Heart right ventricle (tissue), 12 donors: Measurements from ENCODE around the gene IFNA17. TPM values are rescaled to one million over a fixed set of nuclear protein-coding genes. Genes with fewer than 3 reads are reported as not detected.

Experiments used
- polyA plus RNA-seq, 2 donors: library from polyadenylated mRNA; stranded (reverse); fragments of 200-250 nt; gene quantifications; one replicate each; pipeline ENCODE4 v1.2.3, GENCODE V29; 2013
- total RNA-seq, 10 donors: library from RNA; stranded (reverse); fragmentation: NEBNext Ultra II Directional in 3 of 10; extraction: Animal tissue kit (Norgen Biotek cat#: 25700) in 3 of 10; gene quantifications; one replicate each; pipeline versions ENCODE4 v1.2.1 to v1.2.4, GENCODE V29; 2021 to 2023
- donor health status: ischemic (EF 13 %, LVEDD 7.1; RV severe dilation, severe dysfunction).
- donor health status: healthy with polysubstance abuse.
- donor health status: DM: no; HTN: yes; CAD: no.
- donor health status: DM: no; HTN: no; CAD: no.
- donor health status: ischemic (EF 25% LVEDD 6.9; RV normal size, moderate dysfunction).
- donor health status: ischemic (EF 25% LVEDD 5.7; RV mildly dilated, moderate dysfunction).
- donor health status: healthy.
- donor health status: nonischemic (EF 11% LVEDD 7.7; RV severe dilation, severe dysfunction).
- donor health status: DM: yes; HTN: yes; CAD: no.
- donor health status: PGD.
- donor health status: ischemic (EF 29% LVEDD 5.4; RV normal size, mild dysfunction).
- donor health status: nonischemic (EF 23%, LVEDD 6.1; RV moderate dilation, normal function).

Gene IFNA17
- total and polyA plus RNA-seq, 12 donors: not detected

Other genes starting within 250 kb of the IFNA17 start
- 1 to 10 TPM in 2 of 10 donors, under 1 TPM in 8; 0.45 to 1.9 (median 0.63) TPM for gene HACD4, start 196.6 kb downstream of the IFNA17 start, total RNA-seq
- gene HACD4, start 196.6 kb downstream of the IFNA17 start, polyA plus RNA-seq: under 1 TPM; 0.23 to 0.29 TPM
- not detected for gene IFNB1, start 150.3 kb downstream of the IFNA17 start, total RNA-seq
- gene IFNB1, start 150.3 kb downstream of the IFNA17 start, polyA plus RNA-seq: not detected
- not detected for gene IFNW1, start 86.4 kb downstream of the IFNA17 start, total RNA-seq
- not detected for gene IFNW1, start 86.4 kb downstream of the IFNA17 start, polyA plus RNA-seq
- not detected for gene IFNA21, start 61.6 kb downstream of the IFNA17 start, total RNA-seq
- gene IFNA21, start 61.6 kb downstream of the IFNA17 start, polyA plus RNA-seq: not detected
- not detected for gene IFNA4, start 40.6 kb downstream of the IFNA17 start, total RNA-seq
- not detected for gene IFNA4, start 40.6 kb downstream of the IFNA17 start, polyA plus RNA-seq
- not detected for gene IFNA7, start 26.0 kb downstream of the IFNA17 start, total RNA-seq
- not detected for gene IFNA7, start 26.0 kb downstream of the IFNA17 start, polyA plus RNA-seq
- not detected for gene IFNA10, start 21.1 kb downstream of the IFNA17 start, total RNA-seq
- gene IFNA10, start 21.1 kb downstream of the IFNA17 start, polyA plus RNA-seq: not detected
- gene IFNA16, start 10.9 kb downstream of the IFNA17 start, total RNA-seq: not detected
- gene IFNA16, start 10.9 kb downstream of the IFNA17 start, polyA plus RNA-seq: not detected
- gene IFNA14, start 11.8 kb upstream of the IFNA17 start, total RNA-seq: not detected
- gene IFNA14, start 11.8 kb upstream of the IFNA17 start, polyA plus RNA-seq: not detected
- gene IFNA5, start 77.1 kb upstream of the IFNA17 start, total RNA-seq: not detected
- not detected for gene IFNA5, start 77.1 kb upstream of the IFNA17 start, polyA plus RNA-seq
- gene KLHL9, start 107.2 kb upstream of the IFNA17 start, total RNA-seq: 10 to 100 TPM; 10.8 to 14.3 (median 11.9) TPM
- 1 to 10 TPM; 6.0 to 6.4 TPM for gene KLHL9, start 107.2 kb upstream of the IFNA17 start, polyA plus RNA-seq
- gene IFNA6, start 122.7 kb upstream of the IFNA17 start, total RNA-seq: not detected
- gene IFNA6, start 122.7 kb upstream of the IFNA17 start, polyA plus RNA-seq: not detected
- gene IFNA13, start 139.8 kb upstream of the IFNA17 start, total RNA-seq: not detected
- gene IFNA13, start 139.8 kb upstream of the IFNA17 start, polyA plus RNA-seq: not detected
- not detected for gene IFNA2, start 157.2 kb upstream of the IFNA17 start, total RNA-seq
- not detected for gene IFNA2, start 157.2 kb upstream of the IFNA17 start, polyA plus RNA-seq
- not detected for gene IFNA8, start 180.9 kb upstream of the IFNA17 start, total RNA-seq
- not detected for gene IFNA8, start 180.9 kb upstream of the IFNA17 start, polyA plus RNA-seq
- gene IFNA1, start 212.2 kb upstream of the IFNA17 start, total RNA-seq: not detected
- not detected for gene IFNA1, start 212.2 kb upstream of the IFNA17 start, polyA plus RNA-seq